GM23338 (cell line): ENCODE results near the gene SMOC1. TPM values are rescaled to one million over a fixed set of nuclear protein-coding genes. Genes with fewer than 3 reads are reported as not detected.

Experiments used
- ATAC-seq: fragments of 200-7000 bp; cut with Tn5 transposase; 3 replicates; pipeline ENCODE4 v1.9.1; 2020
- DNase-seq: peaks from one replicate; pipeline ENCODE4 v3.0.0-alpha.2; 2015; ENCODE audit warnings: low spot score
- H2AFZ ChIP-seq: fragments of 200-600 bp; sonication (generic); 2 replicates; pipeline ENCODE4 v1.8.0; 2016; ENCODE audit warnings: antibody characterized with exemption, mild to moderate bottlenecking, moderate library complexity
- H3F3A ChIP-seq: fragments of 200-600 bp; sonication (generic); replicated peaks from 2 replicates; pipeline ENCODE4 v1.8.0; 2017; ENCODE audit warnings: antibody characterized with exemption, mixed run types, low read depth
- H3K27ac ChIP-seq: fragments of 200-600 bp; sonication (generic); 2 replicates; pipeline ENCODE4 v1.6.1; 2016; ENCODE audit warnings: low read depth
- H3K27me3 ChIP-seq: fragments of 200-600 bp; sonication (generic); 2 replicates; pipeline ENCODE4 v1.8.0; 2016; ENCODE audit warnings: mild to moderate bottlenecking, mixed run types, moderate library complexity; ENCODE audit not compliant: insufficient read depth
- H3K36me3 ChIP-seq: fragments of 200-600 bp; sonication (generic); 2 replicates; pipeline ENCODE4 v1.8.0; 2016; ENCODE audit warnings: mild to moderate bottlenecking; ENCODE audit not compliant: insufficient read depth
- H3K4me1 ChIP-seq: fragments of 200-600 bp; sonication (generic); 2 replicates; pipeline ENCODE4 v1.8.0; 2016; ENCODE audit warnings: mild to moderate bottlenecking, moderate library complexity; ENCODE audit not compliant: insufficient read depth
- H3K4me2 ChIP-seq: fragments of 200-600 bp; sonication (generic); 2 replicates; pipeline ENCODE4 v1.7.1; 2017; ENCODE audit warnings: mixed run types
- H3K4me3 ChIP-seq: fragments of 200-600 bp; sonication (generic); 2 replicates; pipeline ENCODE4 v1.6.1; 2016; ENCODE audit warnings: mixed run types
- H3K79me2 ChIP-seq: fragments of 200-600 bp; sonication (generic); replicated peaks from 2 replicates; pipeline ENCODE4 v1.8.0; 2017; ENCODE audit warnings: mild to moderate bottlenecking; ENCODE audit not compliant: insufficient read depth
- H3K9me2 ChIP-seq: fragments of 200-600 bp; sonication (generic); 2 replicates; pipeline ENCODE4 v1.8.0; 2017; ENCODE audit not compliant: insufficient read depth
- H4K20me1 ChIP-seq: fragments of 200-600 bp; sonication (generic); replicated peaks from 2 replicates; pipeline ENCODE4 v1.8.0; 2017; ENCODE audit warnings: mild to moderate bottlenecking; ENCODE audit not compliant: insufficient read depth
- H3K27ac Mint-ChIP-seq: 2 replicates; pipeline ENCODE4 v1.8.0; 2020; ENCODE audit warnings: inconsistent platforms, mild to moderate bottlenecking, moderate library complexity, mixed read lengths
- H3K27me3 Mint-ChIP-seq: 3 replicates; pipeline ENCODE4 v1.8.0; 2022; ENCODE audit warnings: low read depth, mild to moderate bottlenecking, moderate library complexity, mixed read lengths, inconsistent platforms; ENCODE audit not compliant: insufficient read depth, poor library complexity
- H3K36me3 Mint-ChIP-seq: 3 replicates; pipeline ENCODE4 v1.8.0; 2021; ENCODE audit warnings: low read depth, mild to moderate bottlenecking, inconsistent platforms, moderate library complexity, mixed read lengths
- H3K4me1 Mint-ChIP-seq: 3 replicates; pipeline ENCODE4 v1.8.0; 2020; ENCODE audit warnings: mild to moderate bottlenecking, inconsistent platforms, mixed read lengths
- H3K4me3 Mint-ChIP-seq: 3 replicates; pipeline ENCODE4 v1.8.0; 2021; ENCODE audit warnings: moderate library complexity, mild to moderate bottlenecking, inconsistent platforms, mixed read lengths
- H3K9me3 Mint-ChIP-seq: 3 replicates; pipeline ENCODE4 v1.8.0; 2020; ENCODE audit warnings: moderate library complexity, mild to moderate bottlenecking, inconsistent platforms, mixed read lengths
- CREB1 ChIP-seq: fragments of 250-450 bp; sonication (Bioruptor Pico); IDR thresholded peaks from 2 replicates; pipeline ENCODE4 v1.5.0; 2020; ENCODE audit warnings: low read depth, mild to moderate bottlenecking, moderate library complexity
- CTCF ChIP-seq, 2 experiments: fragments of 200-600 bp in 1 of 2; sonication (generic) in 1 of 2; conservative IDR thresholded peaks; 2 replicates each; pipeline versions ENCODE4 v1.5.1 to v1.6.1; 2016 to 2017; ENCODE audit warnings: antibody characterized with exemption in 2 of 2, low read depth in 2 of 2, mild to moderate bottlenecking in 2 of 2, moderate library complexity in 1 of 2
- EZH2 ChIP-seq: fragments of 200-600 bp; sonication (generic); IDR thresholded peaks from one replicate; pipeline ENCODE4 v1.8.0; 2017; ENCODE audit warnings: antibody characterized with exemption, mild to moderate bottlenecking, low read depth; ENCODE audit not compliant: unreplicated experiment
- EZH2phosphoT487 ChIP-seq: fragments of 200-600 bp; sonication (generic); IDR thresholded peaks from one replicate; pipeline ENCODE4 v1.8.1; 2018; ENCODE audit warnings: antibody characterized with exemption; ENCODE audit not compliant: unreplicated experiment
- JUNB ChIP-seq: IDR thresholded peaks from one replicate; pipeline ENCODE4 v1.6.1; 2016; ENCODE audit warnings: antibody characterized with exemption; ENCODE audit not compliant: unreplicated experiment
- POLR2AphosphoS5 ChIP-seq: IDR thresholded peaks from 2 replicates; pipeline ENCODE4 v1.6.1; 2016; ENCODE audit warnings: antibody characterized with exemption, low read depth
- REST ChIP-seq: IDR thresholded peaks from one replicate; pipeline ENCODE4 v1.6.1; 2018; ENCODE audit warnings: antibody characterized with exemption; ENCODE audit not compliant: unreplicated experiment
- ZNF114 ChIP-seq: fragments of 250-450 bp; sonication (Bioruptor Pico); IDR thresholded peaks from 2 replicates; pipeline ENCODE4 v1.5.0; 2020; ENCODE audit warnings: mild to moderate bottlenecking, moderate library complexity
- ZNF331 ChIP-seq: fragments of 250-450 bp; sonication (Bioruptor Pico); IDR thresholded peaks from 2 replicates; pipeline ENCODE4 v1.5.0; 2020; ENCODE audit warnings: low read depth, mild to moderate bottlenecking, moderate library complexity
- polyA plus RNA-seq: library from polyadenylated mRNA; unstranded; fragments of >200 nt; fragmentation: Nextera tagmentation; extraction: Ambion mirVana; gene quantifications from 2 replicates; pipeline ENCODE4 v1.2.1, GENCODE V29; 2016
- total RNA-seq: library from RNA; depleted of rRNA; stranded (reverse); fragments of >200 nt; shearing (Covaris generic); gene quantifications from 2 replicates; pipeline ENCODE4 v1.2.3, GENCODE V29; 2014

The SMOC1 gene
- total and polyA plus RNA-seq, 2 experiments from 2014 or later, result 0.79 to 1.6 TPM

GRCh38 chr14:69972755-69973154, 93.5 kb downstream of the SMOC1 start:
- Histone ChIP-seq H3K79me2 (no peaks in the 10 kb centered on the region), H3K4me3 (no peak overlapping the region), H3K4me1 (no peaks in the 10 kb centered on the region), H3K4me2 (no peak overlapping the region), H3K27ac (no peak overlapping the region), H4K20me1 (no peaks in the 10 kb centered on the region), H3K36me3 (no peaks in the 10 kb centered on the region), H2AFZ (no peak overlapping the region), H3K27me3 (no peaks in the 10 kb centered on the region), H3F3A (no peaks in the 10 kb centered on the region), H3K9me2 (no peaks in the 10 kb centered on the region; the same call in 1 of the 2 replicates)
- H3K4me3 Mint-ChIP-seq, result no peak overlapping the region
- H3K9me3 Mint-ChIP-seq, result no peaks in the 10 kb centered on the region
- peaks cover 6% of the 10 kb centered on the region; the same call in 2 of the 3 replicates for H3K4me1 Mint-ChIP-seq
- ATAC-seq, result no peak
- H3K27ac Mint-ChIP-seq, result no peak overlapping the region
- TF ChIP-seq CTCF (conservative IDR thresholded peaks at IDR 0.05; ENCODE audit: low read depth in 2 of 2) (no peak), REST (no peak), JUNB (no peak), ZNF114 (CRISPR knock-in tag) (no peak), ZNF331 (no peak), EZH2phosphoT487 (no peak), EZH2 (no peak)
- H3K27me3 Mint-ChIP-seq, result peaks cover 4% of the 10 kb centered on the region
- no peaks in the 10 kb centered on the region for H3K36me3 Mint-ChIP-seq
- DNase-seq, result no peak

GRCh38 chr14:69973846-69974245, 94.6 kb downstream of the SMOC1 start:
- Histone ChIP-seq H3K4me2 (no peak overlapping the region), H3K9me2 (no peaks in the 10 kb centered on the region; the same call in none of the 2 replicates), H3F3A (no peaks in the 10 kb centered on the region), H4K20me1 (no peaks in the 10 kb centered on the region), H3K4me1 (no peaks in the 10 kb centered on the region), H3K79me2 (no peaks in the 10 kb centered on the region), H3K27ac (no peak overlapping the region), H3K36me3 (no peaks in the 10 kb centered on the region), H3K27me3 (no peaks in the 10 kb centered on the region), H2AFZ (no peak overlapping the region), H3K4me3 (no peak overlapping the region)
- no peaks in the 10 kb centered on the region for H3K9me3 Mint-ChIP-seq
- H3K36me3 Mint-ChIP-seq, result no peaks in the 10 kb centered on the region
- no peak for DNase-seq
- no peak overlapping the region for H3K4me3 Mint-ChIP-seq
- H3K27me3 Mint-ChIP-seq, result peaks cover 4% of the 10 kb centered on the region
- H3K27ac Mint-ChIP-seq, result no peak overlapping the region; the same call in 1 of the 2 replicates
- no peak for ATAC-seq
- no peaks in the 10 kb centered on the region for H3K4me1 Mint-ChIP-seq
- TF ChIP-seq CREB1 (CRISPR knock-in tag), result no peak
- no peak for TF ChIP-seq ZNF114 (CRISPR knock-in tag)
- TF ChIP-seq ZNF331, result no peak
- TF ChIP-seq CTCF (conservative IDR thresholded peaks at IDR 0.05; ENCODE audit: low read depth in 2 of 2), result no peak
- TF ChIP-seq POLR2AphosphoS5, result no peak
- no peak for TF ChIP-seq EZH2phosphoT487
- no peak for TF ChIP-seq JUNB
- no peak for TF ChIP-seq REST
- no peak for TF ChIP-seq EZH2
